GM13977 (cell line): ENCODE data around the gene KRT72.

ENCODE experiments used
- DNase-seq: peaks from one replicate; pipeline ENCODE4 v3.0.0; 2012; ENCODE audit warnings: low spot score
- CTCF ChIP-seq: IDR thresholded peaks from 2 replicates; pipeline ENCODE4 v1.5.1; 2012; ENCODE audit warnings: mild to moderate bottlenecking, control low read depth; ENCODE audit not compliant: insufficient read depth; ENCODE audit errors: extremely low read depth, missing control alignments
- in situ Hi-C: fragments of 300-500 bp; cut with MboI; formaldehyde crosslinking; loops from one replicate; pipeline ENCODE4 v1.12.0; 2022; ENCODE audit warnings: low sequenced_read_pairs, low pct_unique_long_range_greater_than_20kb, mixed read lengths, inconsistent platforms; ENCODE audit not compliant: unreplicated experiment

KRT72 gene

GRCh38 chr12:52539821-52540173 lies 61.5 kb downstream of the KRT72 start:
- in situ Hi-C loops: no loop called here
- no peak for DNase-seq

GRCh38 chr12:52539083-52539820 lies 62.0 kb downstream of the KRT72 start:
- in situ Hi-C loops: no loop called here
- no peak for DNase-seq
- TF ChIP-seq CTCF: no peak

More at GRCh38 chr12:52539821-52540173, 61.5 kb downstream of the KRT72 start:
- no peak for TF ChIP-seq CTCF

- no peak for DNase-seq
- TF ChIP-seq CTCF: no peak
- in situ Hi-C loops: no loop called here
These were observed 64.2 kb downstream of the KRT72 start for GRCh38 chr12:52537101-52537500.
